GM21515 (cell line): Measurements from ENCODE around the gene PGD.
"Not testable (repeated sequence)": the region's sequence is repeated elsewhere in the genome, so short reads cannot be mapped to it uniquely, and the experiment has no call there.

Experiments used
- ATAC-seq: cut with Tn5 transposase; IDR thresholded peaks from one replicate; pipeline ENCODE4 v1.9.1; 2021; ENCODE audit not compliant: unreplicated experiment

The PGD gene

GRCh38 chr1:10398278-10398733 is 558 bp upstream of the PGD start:
- ATAC-seq = no peak

GRCh38 chr1:10399444-10399941 is 629 bp downstream of the PGD start:
- peak; percentile 10 for ATAC-seq

GRCh38 chr1:10400013-10400412 is 1.1 kb downstream of the PGD start:
- ATAC-seq = no peak

- no peak for ATAC-seq
These were observed 2.4 kb downstream of the PGD start for GRCh38 chr1:10401281-10401680.

- no peak for ATAC-seq
These were observed 3.9 kb downstream of the PGD start for GRCh38 chr1:10402729-10403274.

GRCh38 chr1:10407201-10407600 is 8.3 kb downstream of the PGD start:
- no peak for ATAC-seq

GRCh38 chr1:10415211-10415930 is 16.5 kb downstream of the PGD start:
- ATAC-seq = no peak

- not testable (repeated sequence) for ATAC-seq
These were observed 17.1 kb downstream of the PGD start for GRCh38 chr1:10415967-10416366.

GRCh38 chr1:10418741-10419140 is 19.9 kb downstream of the PGD start:
- ATAC-seq = not testable (repeated sequence)

- no peak for ATAC-seq
These were observed 20.5 kb downstream of the PGD start for GRCh38 chr1:10419351-10419750.

GRCh38 chr1:10421637-10422036 is 22.8 kb downstream of the PGD start:
- ATAC-seq = no peak

GRCh38 chr1:10424034-10424433 is 25.2 kb downstream of the PGD start:
- ATAC-seq = no peak

GRCh38 chr1:10424651-10425050 is 25.8 kb downstream of the PGD start:
- no peak for ATAC-seq

- not testable (repeated sequence) for ATAC-seq
These were observed 27.1 kb downstream of the PGD start for GRCh38 chr1:10425826-10426534.

- ATAC-seq = not testable (repeated sequence)
These were observed 27.6 kb downstream of the PGD start for GRCh38 chr1:10426535-10426848.

- no peak for ATAC-seq
These were observed 30.1 kb downstream of the PGD start for GRCh38 chr1:10428984-10429383.

- peak; percentile 17 for ATAC-seq
These were observed 31.0 kb downstream of the PGD start for GRCh38 chr1:10429868-10430215.

GRCh38 chr1:10430216-10431069 is 31.6 kb downstream of the PGD start, which contains the start of gene CENPS:
Gene CENPS, plus strand, starts transcription at chr1:10430433. Its CDS starts 85 bp downstream, at chr1:10430518.
- peak; percentile 75 for ATAC-seq

GRCh38 chr1:10431070-10431730 is 32.3 kb downstream of the PGD start:
- ATAC-seq = no peak

- ATAC-seq = no peak
These were observed 34.2 kb downstream of the PGD start for GRCh38 chr1:10432910-10433700.
